IMR-90 (cell line): ENCODE data around the gene GPR62. TPM values are rescaled to one million over a fixed set of nuclear protein-coding genes. Genes with fewer than 3 reads are reported as not detected.

ENCODE experiments used
- ATAC-seq: fragments of 200-7000 bp; cut with Tn5 transposase; 2 replicates; pipeline ENCODE4 v1.9.1; 2020; ENCODE audit warnings: low read depth, mild to moderate bottlenecking, moderate library complexity
- BruUV-seq: library from RNA; stranded (reverse); fragments of 400-500 nt; replicated peaks from 2 replicates; lab custom pipeline; 2021; lab: Mats Ljungman, UMichigan
- CTCF ChIA-PET: fragments of 300-600 bp; formaldehyde crosslinking; extraction: SDS; loops from one replicate; lab custom pipeline; 2021; ENCODE audit warnings: antibody characterized with exemption; lab: Yijun Ruan, JAX
- POLR2A ChIA-PET: fragments of 300-600 bp; sonication (Branson Sonifier 250); formaldehyde crosslinking; loops from one replicate; lab custom pipeline; 2022; ENCODE audit warnings: antibody characterized with exemption; ENCODE audit not compliant: unreplicated experiment; lab: Charles Lee
- DNase-seq: peaks from one replicate; pipeline ENCODE4 v3.0.0; 2013
- H2AFZ ChIP-seq: replicated peaks from 2 replicates; pipeline ENCODE3; 2013; ENCODE audit warnings: low read length, mild to moderate bottlenecking; ENCODE audit not compliant: poor library complexity
- H2AK5ac ChIP-seq: 2 replicates; pipeline ENCODE4 v1.6.1; 2013; ENCODE audit warnings: low read depth, low read length, inconsistent platforms
- H2AK9ac ChIP-seq: replicated peaks from 2 replicates; pipeline ENCODE3; 2013; ENCODE audit warnings: mild to moderate bottlenecking, low read depth, low read length, moderate library complexity; ENCODE audit not compliant: poor library complexity
- H2BK120ac ChIP-seq: 2 replicates; pipeline ENCODE4 v1.6.1; 2013; ENCODE audit warnings: low read depth, low read length, inconsistent platforms
- H2BK15ac ChIP-seq: 3 replicates; pipeline ENCODE4 v1.6.1; 2013; ENCODE audit warnings: low read depth, low read length, inconsistent platforms
- H2BK20ac ChIP-seq: 2 replicates; pipeline ENCODE4 v1.6.1; 2013; ENCODE audit warnings: low read depth, mild to moderate bottlenecking, inconsistent platforms, low read length, moderate library complexity
- H2BK5ac ChIP-seq: 2 replicates; pipeline ENCODE4 v1.6.1; 2013; ENCODE audit warnings: mild to moderate bottlenecking, low read depth, low read length, inconsistent platforms; ENCODE audit not compliant: poor library complexity, severe bottlenecking
- H3K14ac ChIP-seq: replicated peaks from 2 replicates; pipeline ENCODE4 v1.6.1; 2013; ENCODE audit warnings: low read depth, low read length, inconsistent platforms
- H3K18ac ChIP-seq: 2 replicates; pipeline ENCODE4 v1.6.1; 2013; ENCODE audit warnings: low read depth, low read length, control low read depth
- H3K23ac ChIP-seq: 2 replicates; pipeline ENCODE4 v1.6.1; 2013; ENCODE audit warnings: low read depth, low read length, inconsistent platforms
- H3K27ac ChIP-seq: 2 replicates; pipeline ENCODE4 v1.5.1; 2013; ENCODE audit warnings: mild to moderate bottlenecking, control low read depth, low read length; ENCODE audit not compliant: insufficient read depth
- H3K27me3 ChIP-seq: 2 replicates; pipeline ENCODE4 v1.6.1; 2013; ENCODE audit warnings: low read length; ENCODE audit not compliant: control insufficient read depth, insufficient read depth
- H3K36me3 ChIP-seq: 2 replicates; pipeline ENCODE4 v1.6.1; 2013; ENCODE audit warnings: low read length, mixed read lengths; ENCODE audit not compliant: control insufficient read depth, insufficient read depth
- H3K4ac ChIP-seq: 2 replicates; pipeline ENCODE4 v1.6.1; 2013; ENCODE audit warnings: low read depth, low read length, inconsistent platforms
- H3K4me1 ChIP-seq: 2 replicates; pipeline ENCODE4 v1.6.1; 2013; ENCODE audit warnings: low read length, mixed read lengths; ENCODE audit not compliant: control insufficient read depth, insufficient read depth
- H3K4me2 ChIP-seq: 2 replicates; pipeline ENCODE4 v1.6.1; 2013; ENCODE audit warnings: low read depth, mild to moderate bottlenecking, control low read depth, low read length, moderate library complexity
- H3K4me3 ChIP-seq: 2 replicates; pipeline ENCODE4 v1.5.1; 2013; ENCODE audit warnings: low read depth, mild to moderate bottlenecking, control low read depth, low read length, moderate library complexity; ENCODE audit not compliant: insufficient read depth
- H3K56ac ChIP-seq: 2 replicates; pipeline ENCODE4 v1.6.1; 2013; ENCODE audit warnings: low read length, inconsistent platforms; ENCODE audit not compliant: insufficient read depth; ENCODE audit errors: extremely low read depth
- H3K79me1 ChIP-seq, 2 experiments: 2 replicates each; pipeline ENCODE4 v1.6.1; 2013; ENCODE audit warnings: low read length in 2 of 2, inconsistent platforms in 1 of 2, low read depth in 1 of 2
- H3K9ac ChIP-seq: 2 replicates; pipeline ENCODE4 v1.6.1; 2013; ENCODE audit warnings: low read depth, low read length, control low read depth
- H3K9me1 ChIP-seq: 2 replicates; pipeline ENCODE4 v1.6.1; 2013; ENCODE audit warnings: low read length, inconsistent platforms; ENCODE audit not compliant: insufficient read depth
- H3K9me3 ChIP-seq: 2 replicates; pipeline ENCODE4 v1.6.1; 2013; ENCODE audit warnings: low read length; ENCODE audit not compliant: control insufficient read depth, insufficient read depth
- H4K20me1 ChIP-seq: 2 replicates; pipeline ENCODE4 v1.6.1; 2013; ENCODE audit warnings: low read length, inconsistent platforms; ENCODE audit not compliant: insufficient read depth
- H4K5ac ChIP-seq: 2 replicates; pipeline ENCODE4 v1.6.1; 2013; ENCODE audit warnings: mild to moderate bottlenecking, low read depth, low read length, control low read depth
- H4K8ac ChIP-seq, 2 experiments: 2 replicates each; pipeline ENCODE4 v1.6.1; 2013; ENCODE audit warnings: low read depth in 2 of 2, low read length in 2 of 2, control low read depth in 1 of 2, inconsistent platforms in 1 of 2
- H4K91ac ChIP-seq: 2 replicates; pipeline ENCODE4 v1.6.1; 2013; ENCODE audit warnings: low read depth, low read length, inconsistent platforms; ENCODE audit not compliant: insufficient read depth
- CEBPB ChIP-seq: IDR thresholded peaks from 2 replicates; pipeline ENCODE4 v1.6.1; 2012; ENCODE audit warnings: low read depth, low read length, improper control_type of control experiment
- CTCF ChIP-seq: conservative IDR thresholded peaks from 2 replicates; pipeline ENCODE4 v1.5.1; 2012; ENCODE audit warnings: mild to moderate bottlenecking, low read depth, low read length, improper control_type of control experiment
- ELK1 ChIP-seq: fragments of 150-350 bp; IDR thresholded peaks from 2 replicates; pipeline ENCODE4 v1.6.1; 2016; ENCODE audit warnings: low read depth, mild to moderate bottlenecking, low read length, moderate library complexity, borderline replicate concordance
- FOS ChIP-seq: fragments of 150-350 bp; IDR thresholded peaks from 2 replicates; pipeline ENCODE4 v1.6.1; 2016; ENCODE audit warnings: low read depth, low read length
- MAFK ChIP-seq: IDR thresholded peaks from 2 replicates; pipeline ENCODE4 v1.6.1; 2012; ENCODE audit warnings: low read depth, low read length, improper control_type of control experiment
- NFE2L2 ChIP-seq: fragments of 150-350 bp; IDR thresholded peaks from 2 replicates; pipeline ENCODE4 v1.6.1; 2016; ENCODE audit warnings: low read depth, mild to moderate bottlenecking, low read length
- RAD21 ChIP-seq: IDR thresholded peaks from 2 replicates; pipeline ENCODE4 v1.6.1; 2012; ENCODE audit warnings: low read length, improper control_type of control experiment
- SMC3 ChIP-seq: fragments of 150-350 bp; IDR thresholded peaks from 2 replicates; pipeline ENCODE4 v1.6.1; 2016; ENCODE audit warnings: low read depth, mild to moderate bottlenecking, antibody characterized with exemption, low read length, moderate library complexity
- WGBS, 2 experiments: methylation state at CpG; one replicate each; pipeline versions ENCODE4 v1.1.5 to v1.1.7; 2013; ENCODE audit warnings: missing lambda C conversion rate in 2 of 2; ENCODE audit not compliant: insufficient read length in 1 of 2; ENCODE audit errors: extremely low coverage in 2 of 2; 5-methylcytosine and 5-hydroxymethylcytosine counted together
- dilution Hi-C: fragments of 300-500 bp; cut with HindIII; formaldehyde crosslinking; loops from one replicate; pipeline ENCODE4 v1.14.3; 2018; ENCODE audit warnings: low sequenced_read_pairs; ENCODE audit not compliant: unreplicated experiment
- in situ Hi-C: fragments of 300-500 bp; cut with MboI; formaldehyde crosslinking; loops from 3 replicates; pipeline ENCODE4 v1.14.3; 2019; ENCODE audit warnings: low sequenced_read_pairs, inconsistent platforms, mixed read lengths
- intact Hi-C: fragments of 100-400 bp; cut with micrococcal nuclease; formaldehyde crosslinking; loops from 2 replicates; pipeline ENCODE4 v1.10.0; 2022
- polyA plus RNA-seq, 3 experiments: library from polyadenylated mRNA; depleted of rRNA; stranded (reverse); fragments of >200 nt; gene quantifications; 2 replicates each; pipeline ENCODE4 v1.2.3, GENCODE V29; 2012; ENCODE audit warnings: low replicate concordance in 1 of 3
- total RNA-seq: library from RNA; depleted of rRNA; stranded (reverse); fragments of >200 nt; gene quantifications from 2 replicates; pipeline ENCODE4 v1.2.3, GENCODE V29; 2012
- TF ChIP-seq, protein P1 (sequence below): fragments of 150-350 bp; IDR thresholded peaks from 2 replicates; pipeline ENCODE4 v1.6.1; 2017; ENCODE audit warnings: mild to moderate bottlenecking, antibody characterized with exemption, low read length, low read depth

GPR62 gene
- total and polyA plus RNA-seq, 2 of the 4 experiments (the other 2 are of a cell fraction), result under 0.01 TPM; not detected in 1

- POLR2A ChIA-PET, result no interaction called here
- no peak for ATAC-seq
- H4K20me1 ChIP-seq, result no peaks in the 10 kb centered on the region
- in situ Hi-C loops, result loop anchor here (25.0 kb wide), 1 partner anchor 546 kb away; the partner anchor contains the start of genes MANF and RBM15B
- no peak overlapping the region for H3K9ac ChIP-seq
- no peak overlapping the region for H2AK5ac ChIP-seq
- H3K14ac ChIP-seq, result no peak overlapping the region
- no peak overlapping the region for H4K91ac ChIP-seq
- dilution Hi-C loops, result no loop called here
- H4K5ac ChIP-seq, result no peak overlapping the region
- H4K8ac ChIP-seq, result no peak overlapping the region
- H3K79me1 ChIP-seq, result peaks cover 2 to 4% of the 10 kb centered on the region in 2 experiments; a peak in 2 of 4 replicates
- no peaks in the 10 kb centered on the region for H3K27me3 ChIP-seq
- CTCF ChIA-PET, result no interaction called here
- no peak overlapping the region for H3K18ac ChIP-seq
- DNase-seq, result no peak
- H2BK120ac ChIP-seq, result no peak overlapping the region
- no TSS peak for BruUV-seq
- TF ChIP-seq RAD21 (no peak), NFE2L2 (no peak), CEBPB (no peak), CTCF (no peak), MAFK (no peak), FOS (no peak), SMC3 (no peak), ELK1 (no peak)
- TF ChIP-seq, protein P1, sequence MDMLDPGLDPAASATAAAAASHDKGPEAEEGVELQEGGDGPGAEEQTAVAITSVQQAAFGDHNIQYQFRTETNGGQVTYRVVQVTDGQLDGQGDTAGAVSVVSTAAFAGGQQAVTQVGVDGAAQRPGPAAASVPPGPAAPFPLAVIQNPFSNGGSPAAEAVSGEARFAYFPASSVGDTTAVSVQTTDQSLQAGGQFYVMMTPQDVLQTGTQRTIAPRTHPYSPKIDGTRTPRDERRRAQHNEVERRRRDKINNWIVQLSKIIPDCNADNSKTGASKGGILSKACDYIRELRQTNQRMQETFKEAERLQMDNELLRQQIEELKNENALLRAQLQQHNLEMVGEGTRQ, result no peak
- H2AK9ac ChIP-seq, result no peak overlapping the region
- H3K4ac ChIP-seq, result no peak overlapping the region
- no peaks in the 10 kb centered on the region for H3K9me1 ChIP-seq
- H3K4me2 ChIP-seq, result no peak overlapping the region
- no peak overlapping the region for H3K4me3 ChIP-seq
- peaks cover 58% of the 10 kb centered on the region for H3K36me3 ChIP-seq
- H2BK5ac ChIP-seq, result no peak overlapping the region
- no peak overlapping the region for H2BK20ac ChIP-seq
- H3K56ac ChIP-seq, result no peak overlapping the region
- H2BK15ac ChIP-seq, result no peak overlapping the region
- H2AFZ ChIP-seq, result no peak overlapping the region
- no peaks in the 10 kb centered on the region for H3K9me3 ChIP-seq
- no peaks in the 10 kb centered on the region for H3K4me1 ChIP-seq
- no peak overlapping the region for H3K23ac ChIP-seq
- H3K27ac ChIP-seq, result no peak overlapping the region
- intact Hi-C loops, result no loop called here
- 95% methylated on average over 4 of the region's 13 CpGs; no CpG with 5 or more reads in 1 of the 2 experiments for whole genome bisulfite sequencing, 2 experiments
Measured at GRCh38 chr3:51933471-51934138, 21.6 kb upstream of the GPR62 start.
